Ovary (tissue), 9 donors: ENCODE measurements around the gene OR52K2. TPM values are rescaled to one million over a fixed set of nuclear protein-coding genes. Genes with fewer than 3 reads are reported as not detected.

Source experiments
- DNase-seq, 5 donors: peaks; one replicate each; pipeline ENCODE4 v3.0.0-alpha.2; 2019 to 2020
- H3K27ac ChIP-seq, 2 donors: fragments of 200-600 bp; one replicate each; pipeline versions ENCODE4 v1.5.1 to v1.8.0; 2019 to 2022
- H3K27me3 ChIP-seq: fragments of 200-600 bp; one replicate; pipeline ENCODE4 v1.8.0; 2022
- H3K36me3 ChIP-seq: fragments of 200-600 bp; sonication (generic); one replicate; pipeline ENCODE4 v1.5.1; 2019
- H3K4me1 ChIP-seq: one replicate; pipeline ENCODE4 v1.8.1; 2013; ENCODE audit warnings: mild to moderate bottlenecking, moderate library complexity; ENCODE audit not compliant: insufficient read depth
- H3K4me3 ChIP-seq: fragments of 200-600 bp; sonication (generic); one replicate; pipeline ENCODE4 v1.5.1; 2017
- H3K9me3 ChIP-seq, 2 donors: fragments of 200-600 bp in 1 of 2; sonication (generic) in 1 of 2; one replicate each; pipeline versions ENCODE4 v1.5.1 to v1.8.1; 2013 to 2019; ENCODE audit warnings: mild to moderate bottlenecking in 1 of 2, moderate library complexity in 1 of 2
- CTCF ChIP-seq, 3 donors: fragments of 450-650 bp in 2 of 3; fragments of 200-600 bp in 1 of 3; IDR thresholded peaks; one replicate each; pipeline versions ENCODE4 v1.5.1 to v1.8.0; 2016 to 2022; ENCODE audit warnings: antibody characterized with exemption in 3 of 3, mild to moderate bottlenecking in 1 of 3
- EP300 ChIP-seq: sonication (generic); formaldehyde crosslinking; IDR thresholded peaks from one replicate; pipeline ENCODE4 v1.6.1; 2017; ENCODE audit warnings: antibody characterized with exemption
- POLR2A ChIP-seq: fragments of 450-650 bp; IDR thresholded peaks from one replicate; pipeline ENCODE4 v1.6.1; 2017; ENCODE audit warnings: antibody characterized with exemption, mild to moderate bottlenecking, moderate library complexity
- WGBS, 3 donors: extraction: QIAGEN DNeasy Blood & Tissue Kit in 1 of 3; methylation state at CpG; one replicate each; pipeline versions ENCODE4 v1.1.5 to v1.1.7; 2013 to 2017; 5-methylcytosine and 5-hydroxymethylcytosine counted together
- intact Hi-C, 4 donors: fragments of 100-400 bp; cut with DNase I; formaldehyde crosslinking; loops; one replicate each; pipeline versions ENCODE4 v1.11.0 to v1.15.1; 2022 to 2023
- polyA plus RNA-seq, 2 donors: library from polyadenylated mRNA; stranded (reverse); fragments of 200-250 nt in 1 of 2; fragments of 350-450 nt in 1 of 2; fragmentation: Illumina TruSeq in 1 of 2; extraction: RNeasy Lipid Tissue Mini Kit (QIAGEN cat#74804) in 1 of 2; gene quantifications; one replicate each; pipeline ENCODE4 v1.2.3, GENCODE V29; 2013 to 2014
- total RNA-seq, 7 donors: library from RNA; depleted of rRNA in 2 of 7; stranded (reverse); fragments of >200 nt in 2 of 7; fragmentation: NEBNext Ultra II Directional in 3 of 7; extraction: Animal tissue kit (Norgen Biotek cat#: 25700) in 3 of 7; gene quantifications; one replicate each; pipeline versions ENCODE4 v1.1.0 to v1.2.4, GENCODE V29; 2016 to 2023
- donor health status: DM: no; HTN: no; CAD: no; lungs with moderate emphysema.
- donor health status: DM: no; HTN: no; CAD: no.
- donor health status: Bipolar disorder and iron deficiency.
- donor health status: DM: yes; HTN: yes; CAD: no.
- donor health status: DM: no; HTN: no; CAD: no.
- donor health status: DM: yes; HTN: yes; CAD: no.

OR52K2 gene
- total and polyA plus RNA-seq, 9 donors = 0.25 to 0.85 (median 0.74) TPM; not detected in 6

DNA sequence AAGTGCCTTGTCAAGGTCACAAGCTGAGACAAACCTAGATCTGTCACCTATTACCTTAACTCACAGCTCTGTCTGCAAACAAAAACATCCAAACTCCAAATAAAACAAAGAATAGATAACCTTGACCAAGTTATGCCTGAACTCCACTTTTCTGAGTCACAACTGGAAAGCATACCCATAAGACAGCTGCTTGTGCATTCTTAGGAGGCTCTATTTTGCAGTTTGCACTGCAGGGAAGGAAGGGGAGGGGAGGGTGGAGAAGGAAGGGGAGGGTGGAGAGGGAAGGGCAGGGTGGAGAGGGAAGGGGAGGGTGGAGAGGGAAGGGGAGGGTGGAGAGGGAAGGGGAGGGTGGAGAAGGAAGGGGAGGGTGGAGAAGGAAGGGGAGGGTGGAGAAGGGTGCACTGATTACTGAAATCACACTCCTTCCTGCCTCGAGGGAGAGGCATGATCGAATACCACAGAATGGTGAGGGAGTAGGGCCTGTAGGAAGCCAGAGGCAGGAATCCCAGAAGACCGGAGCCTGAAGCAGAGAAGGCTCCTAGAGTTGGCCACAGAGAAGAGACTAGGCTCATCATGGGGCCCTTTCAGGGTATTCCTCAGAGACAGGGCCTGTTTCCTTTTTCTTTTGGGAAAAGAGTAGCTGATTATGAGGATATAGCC lies 5.7 kb upstream of the OR52K2 start:
- TF ChIP-seq POLR2A (no peak), EP300 (no peak), CTCF (IDR thresholded peaks at IDR 0.05) (no peak)

GRCh38 chr11:4453118-4453517 lies 4.0 kb downstream of the OR52K2 start:
- WGBS, 3 donors = 75 to 94% (median 90%) methylated on average over 3 of the region's 3 CpGs

More for the DNA sequence above, 5.7 kb upstream of the OR52K2 start:
- H3K4me3 ChIP-seq = no peak overlapping the region
- DNase-seq = no peak
- WGBS, 3 donors = 14 to 29% (median 22%) methylated on average over 3 of the region's 3 CpGs
- no peaks in the 10 kb centered on the region for H3K4me1 ChIP-seq
- no peaks in the 10 kb centered on the region for H3K9me3 ChIP-seq
- H3K36me3 ChIP-seq = no peaks in the 10 kb centered on the region
- H3K27me3 ChIP-seq = no peaks in the 10 kb centered on the region
- H3K27ac ChIP-seq = no peak overlapping the region
- intact Hi-C loops = no loop called here

GRCh38 chr11:4454021-4454420 lies 4.9 kb downstream of the OR52K2 start:
- Histone ChIP-seq H3K9me3 (no peaks in the 10 kb centered on the region), H3K4me3 (no peak overlapping the region), H3K4me1 (no peaks in the 10 kb centered on the region), H3K36me3 (no peaks in the 10 kb centered on the region), H3K27ac (no peak overlapping the region), H3K27me3 (no peaks in the 10 kb centered on the region)
- intact Hi-C loops = no loop called here
- no peak for DNase-seq
- TF ChIP-seq CTCF (IDR thresholded peaks at IDR 0.05) = no peak
- TF ChIP-seq POLR2A = no peak
- TF ChIP-seq EP300 = no peak

More at GRCh38 chr11:4453118-4453517, 4.0 kb downstream of the OR52K2 start:
- H3K4me1 ChIP-seq = no peaks in the 10 kb centered on the region
- no peaks in the 10 kb centered on the region for H3K9me3 ChIP-seq
- DNase-seq = no peak
- no peaks in the 10 kb centered on the region for H3K36me3 ChIP-seq
- no peak overlapping the region for H3K4me3 ChIP-seq
- intact Hi-C loops = no loop called here
- no peaks in the 10 kb centered on the region for H3K27me3 ChIP-seq
- no peak overlapping the region for H3K27ac ChIP-seq
- TF ChIP-seq POLR2A (no peak), CTCF (IDR thresholded peaks at IDR 0.05) (no peak), EP300 (no peak)

DNA sequence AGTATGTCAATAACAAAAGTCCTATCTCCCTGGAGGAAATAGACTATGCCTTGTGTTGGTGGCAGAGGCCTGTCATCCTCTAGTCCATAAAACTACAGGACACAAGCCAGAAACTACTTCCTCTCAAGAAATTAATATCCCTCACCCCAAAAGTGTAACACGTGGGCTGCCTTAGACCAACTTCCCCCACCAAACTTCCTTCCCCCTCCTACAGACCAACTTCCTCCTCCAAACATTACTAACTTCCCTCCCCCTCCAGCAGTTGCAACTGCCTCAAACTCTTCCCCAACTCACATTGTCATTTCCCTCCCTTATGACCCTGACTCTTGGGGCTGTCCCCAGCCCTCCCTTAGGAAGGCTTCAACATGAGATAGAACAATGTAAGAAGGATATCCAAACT lies 6.3 kb downstream of the OR52K2 start:
- Histone ChIP-seq H3K27me3 (no peaks in the 10 kb centered on the region), H3K4me3 (no peak overlapping the region), H3K27ac (no peak overlapping the region), H3K36me3 (no peaks in the 10 kb centered on the region), H3K9me3 (no peaks in the 10 kb centered on the region), H3K4me1 (peaks cover 1% of the 10 kb centered on the region)
- 33 to 51% (median 49%) methylated on average over 1 of the region's 1 CpG for WGBS, 3 donors
- TF ChIP-seq EP300 (no peak), POLR2A (no peak), CTCF (IDR thresholded peaks at IDR 0.05) (no peak)
- no peak for DNase-seq
- intact Hi-C loops = no loop called here
